Activated CD8-positive, alpha-beta memory T cell treated with anti-CD3 and anti-CD28 coated beads, Interleukin-2, amount 50 U/mL, for 1 hour (primary cell): ENCODE measurements around the gene FITM2.
A peak's percentile ranks its signal among the peaks of the same experiment; 100 is the strongest.
"Not testable (repeated sequence)": the region's sequence is repeated elsewhere in the genome, so short reads cannot be mapped to it uniquely, and the experiment has no call there.

Experiments
- DNase-seq: peaks from one replicate; pipeline ENCODE4 v3.0.0-alpha.2; 2020; ENCODE audit errors: extremely low read depth

Gene FITM2, protein sequence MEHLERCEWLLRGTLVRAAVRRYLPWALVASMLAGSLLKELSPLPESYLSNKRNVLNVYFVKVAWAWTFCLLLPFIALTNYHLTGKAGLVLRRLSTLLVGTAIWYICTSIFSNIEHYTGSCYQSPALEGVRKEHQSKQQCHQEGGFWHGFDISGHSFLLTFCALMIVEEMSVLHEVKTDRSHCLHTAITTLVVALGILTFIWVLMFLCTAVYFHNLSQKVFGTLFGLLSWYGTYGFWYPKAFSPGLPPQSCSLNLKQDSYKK

DNA sequence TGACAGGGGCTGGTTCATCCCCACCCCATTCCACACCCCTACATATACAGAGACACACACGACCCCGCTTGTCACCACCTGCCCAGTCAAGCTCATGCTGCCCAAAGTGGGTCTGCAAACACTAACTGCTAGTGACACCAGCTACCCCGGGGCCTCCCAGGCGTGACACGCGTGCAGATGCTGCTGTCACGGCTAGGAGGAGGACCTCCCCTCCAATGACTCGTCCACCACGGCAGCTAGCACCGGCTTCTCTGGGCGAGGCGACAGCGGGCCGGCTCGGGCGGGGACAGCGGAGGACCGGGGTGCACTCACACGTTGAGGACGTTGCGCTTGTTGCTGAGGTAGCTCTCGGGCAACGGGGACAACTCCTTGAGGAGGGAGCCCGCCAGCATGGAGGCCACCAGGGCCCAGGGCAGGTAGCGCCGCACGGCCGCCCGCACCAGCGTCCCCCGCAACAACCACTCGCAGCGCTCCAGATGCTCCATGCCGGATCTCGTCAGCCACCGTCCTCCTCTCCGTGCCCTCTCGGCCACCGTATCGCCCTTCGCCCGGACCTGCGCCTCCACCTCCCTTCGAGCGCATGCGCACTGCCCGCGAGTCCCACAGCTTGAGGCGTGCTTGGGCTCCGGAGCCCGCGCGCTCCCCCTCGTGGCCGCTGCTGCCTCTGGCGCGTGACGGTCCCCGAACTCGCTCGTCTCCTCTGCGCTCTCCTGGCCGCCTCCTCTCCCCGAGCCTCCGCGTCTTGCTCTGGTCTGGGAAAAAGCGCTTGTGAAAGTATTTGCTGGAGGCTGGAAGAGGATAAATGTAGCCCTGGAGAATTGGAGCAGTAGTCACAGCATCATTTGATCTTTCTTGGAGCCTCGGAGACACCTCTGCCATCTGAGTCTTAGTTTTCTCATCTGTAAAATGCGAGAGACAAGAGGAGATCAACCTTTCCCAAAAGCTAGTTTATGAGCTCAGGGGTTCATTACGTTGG, at the start of gene FITM2:
Gene FITM2, minus strand, starts transcription at position 539 of the 976 bp plus-strand sequence. Its CDS starts 54 bp downstream, at position 485.
- peak; percentile 95 for DNase-seq

DNA sequence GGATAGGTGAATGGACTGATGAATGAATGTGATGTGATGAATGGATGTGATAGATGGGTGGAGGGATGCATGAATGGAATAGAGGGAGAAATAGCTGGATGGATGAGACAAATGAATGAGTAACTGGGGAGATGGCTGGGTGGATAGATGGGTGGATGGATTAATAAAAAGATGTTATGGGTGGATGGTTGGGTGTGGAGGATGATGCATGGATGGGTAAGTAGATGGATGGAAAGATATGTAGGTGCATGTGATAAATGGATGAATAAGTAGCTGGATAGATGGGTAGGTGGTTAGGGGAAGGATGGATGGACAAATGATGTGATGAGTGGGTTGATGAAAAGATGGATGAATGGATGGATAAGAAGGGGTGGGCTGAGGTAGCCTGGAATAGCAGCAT, 49.2 kb upstream of the FITM2 start:
- no peak for DNase-seq

DNA sequence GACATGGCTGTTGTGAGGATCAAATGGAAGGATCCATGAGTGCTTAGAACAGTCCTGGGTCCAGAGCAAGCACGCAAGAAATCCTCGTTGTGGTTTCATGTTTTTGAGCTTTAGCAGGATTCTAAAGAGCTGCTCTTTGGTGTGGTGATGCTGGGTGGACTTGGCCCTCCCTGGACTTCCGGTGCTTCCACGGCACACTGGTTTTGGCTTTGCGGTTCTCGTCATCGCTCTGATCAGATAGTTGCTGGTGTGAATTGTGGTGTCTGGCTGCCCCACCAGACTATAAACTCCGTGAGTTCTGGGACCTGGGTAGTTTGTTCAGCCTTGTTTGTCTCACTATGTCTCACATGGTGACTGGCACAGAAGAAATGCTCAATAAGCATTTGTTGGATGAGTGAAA, 47.8 kb upstream of the FITM2 start:
- no peak for DNase-seq

DNA sequence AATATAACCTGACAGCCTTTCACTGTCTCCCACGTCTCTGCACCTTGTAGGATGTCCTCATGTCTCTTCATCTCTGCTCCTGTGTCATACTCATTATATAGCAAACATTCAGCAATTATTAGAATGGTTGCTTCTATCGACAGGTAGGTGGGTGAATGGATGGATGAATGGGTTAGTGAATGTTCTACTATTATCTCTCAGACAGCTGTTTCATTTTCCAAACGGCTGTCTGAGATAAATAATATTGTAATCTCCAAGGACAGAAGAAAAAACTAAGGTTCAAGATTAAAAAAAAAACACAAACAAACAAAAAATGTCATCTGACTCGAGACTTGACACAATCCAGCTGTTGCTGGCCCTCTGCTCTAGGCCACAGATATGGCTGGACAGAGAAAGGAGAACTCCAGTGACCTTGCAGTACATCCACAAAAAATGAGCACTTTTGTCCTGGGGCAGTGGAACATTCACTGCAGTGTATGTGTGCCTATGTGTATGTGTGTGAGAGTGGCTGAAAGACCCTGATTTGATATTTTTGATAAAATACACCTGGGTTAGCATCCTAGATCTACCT, 46.6 kb upstream of the FITM2 start:
- DNase-seq: no peak

DNA sequence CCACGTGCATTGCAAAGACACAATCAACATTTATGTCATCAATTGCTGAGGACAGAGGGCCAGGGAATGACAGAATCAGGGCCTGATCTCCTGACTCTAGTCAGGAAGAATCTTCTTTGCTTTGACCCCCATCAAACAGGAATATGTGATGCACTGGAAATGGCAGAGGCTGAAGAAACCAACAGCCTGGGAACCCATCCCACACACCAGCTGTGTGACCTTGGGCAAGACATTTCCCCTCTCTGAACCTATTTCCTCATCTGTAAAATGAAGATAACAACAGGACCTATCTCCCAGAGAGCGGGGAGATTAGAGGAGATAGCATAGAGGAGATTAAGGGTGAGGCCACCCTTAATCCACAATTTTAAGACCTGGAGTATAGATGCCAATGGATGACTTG, 46.0 kb upstream of the FITM2 start:
- DNase-seq: no peak

DNA sequence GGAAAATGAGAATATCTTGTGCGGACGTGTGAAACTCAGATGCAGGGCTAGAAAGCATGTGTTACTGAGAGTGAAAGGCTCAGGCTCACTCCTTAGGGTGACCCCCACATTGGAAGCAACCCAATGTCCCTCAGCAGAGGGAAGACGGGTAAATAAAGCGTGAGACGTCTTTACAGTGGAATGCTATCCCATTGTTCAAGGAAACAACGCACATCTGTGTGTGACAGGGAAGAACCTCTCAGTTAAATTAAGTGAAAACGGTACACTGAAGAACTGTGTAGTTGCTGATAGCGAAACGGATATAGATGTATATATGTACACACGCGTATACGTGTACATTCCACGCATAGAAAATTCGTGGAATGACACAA, 45.3 kb upstream of the FITM2 start:
- no peak for DNase-seq

DNA sequence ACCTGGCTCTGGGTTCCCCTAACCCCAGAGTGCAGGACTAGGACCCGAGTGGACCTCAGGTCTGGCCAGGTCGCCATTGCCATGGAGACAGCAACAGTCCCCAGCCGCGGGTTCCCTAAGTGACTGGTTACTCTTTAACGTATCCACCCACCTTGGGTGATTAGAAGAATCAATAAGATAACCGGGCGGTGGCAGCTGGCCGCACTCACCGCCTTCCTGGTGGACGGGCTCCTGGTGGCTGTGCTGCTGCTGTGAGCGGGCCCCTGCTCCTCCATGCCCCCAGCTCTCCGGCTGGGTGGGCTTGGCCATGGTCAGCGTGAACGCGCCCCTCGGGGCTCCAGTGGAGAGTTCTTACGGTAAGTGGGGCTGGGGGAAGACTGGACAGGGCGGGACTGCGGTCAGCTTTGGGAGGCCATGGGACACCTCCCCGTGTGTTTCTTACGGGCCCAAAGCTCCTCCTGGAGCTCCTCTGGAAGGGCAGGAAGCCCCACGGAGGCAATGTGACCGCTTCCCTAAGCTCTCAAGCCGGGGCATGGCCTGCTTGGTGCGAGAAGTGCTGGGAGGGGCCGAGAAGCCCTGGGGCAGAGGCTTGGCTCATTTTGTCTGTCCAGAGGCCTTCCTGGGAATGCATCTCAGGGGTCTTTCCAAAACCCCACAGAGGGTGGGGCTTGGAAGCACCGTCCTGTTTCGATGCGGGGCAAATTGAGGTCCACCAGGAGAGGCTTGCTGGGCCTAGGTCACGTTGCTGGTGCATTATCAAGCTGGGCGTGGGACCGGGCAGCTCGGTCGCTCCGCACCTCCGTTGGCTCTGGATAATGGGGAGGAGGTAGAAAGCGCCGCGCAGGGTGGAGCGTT, 44.7 kb upstream of the FITM2 start, which contains the start of gene HNF4A:
Gene HNF4A, plus strand, starts transcription at position 202 of the 855 bp plus-strand sequence. Its CDS starts 106 bp downstream, at position 308.
- no peak for DNase-seq

DNA sequence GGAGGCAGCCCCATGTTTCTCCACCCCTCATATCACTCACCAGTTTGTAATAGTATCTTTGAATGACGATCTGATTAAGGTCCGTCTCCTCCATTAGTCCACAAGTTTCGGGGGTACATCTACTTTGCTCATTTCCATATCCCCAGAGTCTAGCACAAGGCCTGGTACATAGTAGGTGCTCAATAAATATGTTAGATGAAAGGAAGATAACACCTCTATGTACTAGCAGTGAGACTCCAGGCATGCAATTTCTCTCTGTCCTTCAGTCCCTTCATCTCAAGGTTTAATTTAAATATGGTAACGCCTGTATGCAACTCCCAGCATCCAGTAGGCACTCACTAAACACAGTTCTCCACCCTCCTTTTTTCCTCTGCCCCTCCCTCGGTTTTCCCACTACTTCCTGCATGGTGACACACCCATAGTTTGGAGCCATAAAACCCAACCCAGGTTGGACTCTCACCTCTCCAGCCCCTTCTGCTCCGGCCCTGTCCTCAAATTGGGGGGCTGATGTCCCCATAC, 44.0 kb upstream of the FITM2 start:
- no peak for DNase-seq

DNA sequence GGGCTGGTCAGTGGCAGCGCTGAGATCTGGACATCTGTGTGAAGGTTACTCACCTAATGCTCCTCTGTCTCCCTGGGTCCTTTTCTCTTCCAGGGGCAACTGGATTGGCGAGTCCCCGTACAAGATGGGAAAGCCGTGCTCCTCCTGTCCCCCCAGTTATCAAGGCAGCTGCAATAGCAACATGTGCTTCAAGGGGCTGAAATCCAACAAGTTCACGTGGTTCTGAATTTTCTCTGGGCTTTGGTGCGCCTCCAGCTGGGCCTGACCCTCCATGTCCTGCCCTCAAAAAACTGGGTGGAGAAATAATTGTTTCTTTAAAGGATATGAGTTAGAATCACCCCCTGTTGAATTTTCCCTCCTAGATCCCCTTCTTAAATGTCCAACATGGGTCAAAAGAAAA, 39.6 kb upstream of the FITM2 start:
- DNase-seq: no peak

DNA sequence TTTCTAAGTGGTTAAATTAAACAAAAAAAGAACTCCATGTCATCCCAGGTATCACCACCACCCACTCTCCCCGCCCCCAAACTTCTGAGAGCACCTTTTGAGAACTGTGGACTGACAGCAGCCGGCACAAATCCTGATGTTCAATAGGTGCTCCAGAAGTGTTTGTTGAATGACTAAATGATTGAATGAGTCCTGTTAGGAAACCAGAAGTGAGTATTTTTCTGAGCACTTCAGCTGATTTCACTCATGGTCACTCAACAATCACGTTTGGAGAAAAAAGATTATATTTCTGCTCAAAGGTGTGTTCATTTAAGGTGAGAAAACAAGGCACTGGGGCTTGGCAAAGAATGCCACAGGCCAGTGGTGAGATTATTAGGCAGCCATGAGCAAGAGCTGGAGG, 38.3 kb upstream of the FITM2 start:
- no peak for DNase-seq

DNA sequence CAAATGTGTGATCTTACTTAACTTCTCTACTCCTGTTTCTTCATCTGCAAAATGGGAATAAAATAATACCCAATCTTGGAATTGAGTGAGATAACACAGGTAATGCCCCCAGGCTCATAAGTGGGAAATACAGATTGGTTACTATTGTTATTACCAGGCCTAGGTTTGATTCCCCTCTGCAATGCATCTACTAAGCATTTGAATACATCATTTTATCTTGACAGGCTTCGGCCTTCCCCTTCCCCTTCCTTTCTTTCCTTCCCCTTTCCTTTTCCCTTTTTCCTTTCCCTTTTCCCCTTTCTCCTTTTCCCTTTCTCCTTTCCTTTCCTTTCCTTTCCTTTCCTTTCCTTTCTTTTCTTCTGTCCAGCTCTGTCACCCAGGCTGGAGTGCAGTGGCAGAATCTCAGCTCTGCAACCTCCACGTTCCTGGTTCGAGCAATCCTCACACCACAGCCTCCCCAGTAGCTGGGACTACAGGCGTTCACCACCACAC, 37.2 kb upstream of the FITM2 start:
- no peak for DNase-seq

DNA sequence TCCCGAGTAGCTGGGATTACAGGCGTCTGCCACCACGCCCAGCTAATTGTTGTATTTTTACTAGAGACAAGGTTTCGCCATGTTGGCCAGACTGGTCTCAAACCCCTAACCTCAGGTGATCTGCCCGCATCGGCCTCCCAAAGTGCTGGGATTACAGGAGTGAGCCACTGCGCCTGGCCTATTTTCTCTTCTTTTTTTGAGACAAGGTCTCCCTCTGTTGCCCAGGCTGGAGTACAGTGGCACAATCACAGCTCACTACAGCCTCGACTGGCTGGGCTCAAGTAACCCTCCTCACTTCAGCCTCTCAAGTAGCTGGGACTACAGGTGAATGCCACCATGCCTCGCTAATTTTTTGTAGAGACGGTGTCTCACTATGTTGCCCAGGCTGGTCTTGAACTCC, 34.9 kb upstream of the FITM2 start:
- not testable (repeated sequence) for DNase-seq

DNA sequence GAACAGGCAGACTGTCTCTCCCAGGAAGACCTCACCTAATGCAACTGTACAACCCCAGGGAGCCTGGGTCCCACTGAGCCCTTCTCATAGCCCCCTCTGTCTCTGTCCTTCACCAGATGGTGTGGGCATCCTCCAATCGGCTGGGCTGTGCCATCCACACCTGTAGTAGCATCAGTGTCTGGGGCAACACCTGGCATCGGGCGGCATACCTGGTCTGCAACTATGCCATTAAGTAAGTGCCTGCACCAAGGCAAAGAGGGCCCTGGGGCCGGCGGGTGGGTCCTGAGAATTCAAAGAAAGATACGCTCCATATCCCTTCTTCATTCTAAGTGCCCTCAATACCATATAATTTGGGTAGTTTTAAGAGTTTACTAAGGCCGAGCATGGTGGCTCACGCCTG, 34.1 kb upstream of the FITM2 start:
- DNase-seq: no peak

DNA sequence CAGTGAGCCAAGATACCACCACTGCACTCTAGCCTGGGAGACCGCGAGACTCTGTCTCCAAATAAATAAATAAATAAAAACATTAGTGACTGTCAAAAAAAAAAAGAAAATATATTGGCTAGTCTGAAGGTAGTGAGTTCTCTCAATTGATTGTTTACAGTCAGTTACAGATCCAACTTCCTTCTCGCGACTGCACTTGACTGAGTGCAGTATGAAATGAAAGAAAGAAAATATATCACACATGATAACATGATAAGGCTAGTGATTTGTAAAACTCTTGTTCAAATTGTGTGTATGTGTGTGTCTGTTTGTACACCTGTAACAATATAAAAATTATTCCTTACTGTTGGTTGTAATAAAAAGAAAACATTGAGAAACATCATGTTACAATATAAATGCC, 33.7 kb upstream of the FITM2 start:
- no peak for DNase-seq

DNA sequence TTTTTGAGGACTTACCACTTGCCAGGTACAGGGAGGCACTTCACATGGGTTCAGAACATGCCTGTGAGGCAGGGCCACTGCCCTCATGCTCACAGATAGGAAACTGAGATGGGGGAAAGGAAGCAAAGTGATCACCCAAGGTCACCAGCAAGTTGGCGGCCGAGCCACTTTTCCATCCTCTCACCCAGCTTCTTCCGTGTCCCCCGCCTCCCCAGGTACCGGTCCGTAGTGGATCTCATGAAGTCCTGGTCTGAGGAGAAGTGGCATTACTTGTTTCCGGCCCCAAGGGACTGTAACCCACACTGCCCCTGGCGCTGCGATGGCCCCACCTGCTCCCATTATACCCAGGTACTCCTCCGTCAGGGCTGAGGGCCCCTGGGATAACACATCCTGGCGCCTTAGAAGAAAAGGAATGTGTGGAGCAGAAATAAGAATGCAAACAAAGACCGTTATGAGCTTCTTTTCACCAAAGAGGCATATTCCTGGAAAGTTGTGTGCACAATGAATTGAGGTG, 32.2 kb upstream of the FITM2 start:
- DNase-seq: no peak

DNA sequence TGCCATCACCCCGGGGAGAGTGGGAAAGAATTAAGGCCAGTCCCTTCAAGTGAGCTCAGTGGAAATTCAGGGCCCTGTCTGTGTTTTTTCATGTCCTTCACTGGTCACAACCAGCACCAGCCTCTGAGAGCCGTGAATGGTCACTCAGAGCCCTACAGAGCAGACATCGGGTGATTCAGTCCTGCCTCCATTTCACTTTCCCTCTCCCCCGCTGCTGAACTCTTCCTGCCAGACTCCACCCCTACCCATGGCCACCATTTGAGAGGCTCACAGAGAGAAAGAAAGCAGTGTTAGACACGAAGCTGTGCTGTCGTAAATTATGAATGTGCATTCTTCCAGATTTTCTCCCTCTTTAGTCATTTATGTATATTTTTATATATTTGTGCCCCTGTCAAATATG, 31.2 kb upstream of the FITM2 start:
- DNase-seq: no peak

DNA sequence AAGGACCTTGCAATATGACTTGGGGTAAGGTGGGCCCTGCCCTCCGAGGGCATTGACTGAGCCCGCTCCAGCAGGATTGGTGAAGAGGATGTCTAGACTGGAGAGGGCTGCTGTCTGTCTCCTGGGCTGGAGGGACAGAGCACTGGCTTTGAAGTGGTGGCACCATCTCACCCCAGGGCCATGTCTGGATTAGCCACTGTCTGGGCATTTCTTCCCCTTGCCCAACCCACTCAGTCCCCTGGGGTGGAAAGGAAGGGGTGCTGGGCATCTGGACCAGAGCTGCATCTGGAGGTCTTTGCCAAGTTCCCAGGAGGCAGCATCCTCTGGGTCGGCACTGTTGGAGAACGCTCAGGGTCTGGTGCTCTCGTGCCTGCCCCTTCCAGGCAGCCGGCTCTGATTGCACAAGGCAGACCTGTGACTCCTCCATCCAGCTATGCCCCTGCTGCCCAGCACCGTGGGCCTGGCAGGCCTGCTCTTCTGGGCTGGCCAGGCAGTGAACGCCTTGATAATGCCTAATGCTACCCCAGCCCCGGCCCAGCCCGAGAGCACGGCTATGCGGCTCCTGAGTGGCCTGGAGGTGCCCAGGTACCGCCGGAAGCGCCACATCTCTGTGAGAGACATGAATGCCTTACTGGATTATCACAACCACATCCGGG, 25.9 kb upstream of the FITM2 start, which contains the start of gene R3HDML:
Gene R3HDML, plus strand, starts transcription at position 319 of the 656 bp plus-strand sequence. Its CDS starts 115 bp downstream, at position 434.
- DNase-seq: no peak

DNA sequence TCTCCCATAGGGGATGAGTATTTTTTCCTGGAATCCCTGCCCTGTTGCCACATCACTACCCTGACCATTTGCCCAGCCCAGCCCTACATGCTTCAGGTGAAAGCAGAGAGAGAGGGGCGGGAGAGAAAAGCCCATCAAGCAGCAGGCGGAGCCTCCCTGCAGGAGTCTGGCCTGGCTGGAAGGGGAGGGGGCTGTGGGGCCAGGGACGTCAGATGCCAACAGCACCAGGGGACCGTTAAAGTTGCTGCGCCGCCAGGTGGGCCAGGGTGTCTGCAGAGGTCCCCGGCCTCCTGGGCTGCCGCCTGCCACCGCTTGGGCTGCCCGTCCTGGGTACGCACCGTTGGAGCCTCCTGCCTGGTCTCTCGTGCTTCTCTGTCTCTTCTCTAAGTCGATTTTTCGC, 25.1 kb upstream of the FITM2 start:
- no peak for DNase-seq

DNA sequence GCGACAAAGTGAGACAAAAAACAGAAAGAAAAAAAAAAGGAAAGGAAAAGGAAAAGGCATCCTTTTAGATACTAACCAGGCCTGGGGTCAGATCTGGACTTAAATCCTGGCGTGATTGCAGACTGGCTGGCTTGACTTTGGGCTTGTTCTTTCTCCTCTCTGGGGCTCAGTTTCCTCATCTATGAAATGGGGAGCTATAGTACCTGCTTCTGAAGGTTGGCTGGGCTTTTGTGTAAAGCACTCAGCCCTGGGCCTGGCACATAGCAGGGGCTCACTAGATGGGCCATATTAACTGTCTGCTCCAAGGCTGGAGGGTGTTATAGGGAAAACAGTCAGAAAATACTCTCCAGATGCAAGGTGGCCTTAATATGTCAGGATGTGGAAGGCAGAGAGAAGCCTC, 24.7 kb upstream of the FITM2 start:
- no peak for DNase-seq

DNA sequence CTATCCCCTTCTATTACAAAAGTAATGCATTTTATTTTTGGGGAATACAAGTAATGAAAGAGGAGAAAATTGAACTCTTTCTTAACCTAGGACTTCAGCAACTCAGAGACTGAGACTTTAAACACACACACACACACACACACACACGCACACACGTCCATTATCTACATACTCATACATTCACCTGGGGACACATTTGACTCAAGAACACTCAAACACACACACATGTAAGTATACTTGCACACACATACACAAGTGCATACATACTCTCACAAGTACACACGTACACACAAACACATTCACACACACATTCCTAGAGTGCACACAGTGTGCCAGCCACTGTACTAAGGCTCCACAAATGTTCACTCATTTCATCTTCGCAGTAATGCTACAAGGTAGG, 23.7 kb upstream of the FITM2 start:
- no peak for DNase-seq
